ENCODE results near the gene SERPINB2. TPM values are rescaled to one million over a fixed set of nuclear protein-coding genes. Genes with fewer than 3 reads are reported as not detected.

SERPINB2 gene
- total and polyA plus RNA-seq, 2 donors: 2.5 to 11.3 TPM

GRCh38 chr18:63860531-63860930, 27.0 kb upstream of the SERPINB2 start:
- H3K27ac ChIP-seq (ENCODE audit: low read depth in 1 of 2, low read length in 1 of 2): no peak overlapping the region
- H3K9me3 ChIP-seq (ENCODE audit: control insufficient read depth in 2 of 2, insufficient read depth in 1 of 2, low read length in 1 of 2): no peaks in the 10 kb centered on the region
- no peak overlapping the region for H3K4me3 ChIP-seq (ENCODE audit: low read length in 2 of 2)
- H3K27me3 ChIP-seq (ENCODE audit: control insufficient read depth in 2 of 2, insufficient read depth in 1 of 2, low read length in 1 of 2): no peaks in the 10 kb centered on the region
- no peaks in the 10 kb centered on the region for H3K4me1 ChIP-seq (ENCODE audit: control insufficient read depth in 2 of 2, insufficient read depth in 2 of 2, low read length in 2 of 2)
- DNase-seq (ENCODE audit: low read depth in 6 of 9, low spot score in 9 of 9): no peak
- no peaks in the 10 kb centered on the region for H3K36me3 ChIP-seq (ENCODE audit: control insufficient read depth in 2 of 2, insufficient read depth in 2 of 2, low read length in 1 of 2)
- WGBS: 70% methylated on average over 2 of the region's 2 CpGs

DNA sequence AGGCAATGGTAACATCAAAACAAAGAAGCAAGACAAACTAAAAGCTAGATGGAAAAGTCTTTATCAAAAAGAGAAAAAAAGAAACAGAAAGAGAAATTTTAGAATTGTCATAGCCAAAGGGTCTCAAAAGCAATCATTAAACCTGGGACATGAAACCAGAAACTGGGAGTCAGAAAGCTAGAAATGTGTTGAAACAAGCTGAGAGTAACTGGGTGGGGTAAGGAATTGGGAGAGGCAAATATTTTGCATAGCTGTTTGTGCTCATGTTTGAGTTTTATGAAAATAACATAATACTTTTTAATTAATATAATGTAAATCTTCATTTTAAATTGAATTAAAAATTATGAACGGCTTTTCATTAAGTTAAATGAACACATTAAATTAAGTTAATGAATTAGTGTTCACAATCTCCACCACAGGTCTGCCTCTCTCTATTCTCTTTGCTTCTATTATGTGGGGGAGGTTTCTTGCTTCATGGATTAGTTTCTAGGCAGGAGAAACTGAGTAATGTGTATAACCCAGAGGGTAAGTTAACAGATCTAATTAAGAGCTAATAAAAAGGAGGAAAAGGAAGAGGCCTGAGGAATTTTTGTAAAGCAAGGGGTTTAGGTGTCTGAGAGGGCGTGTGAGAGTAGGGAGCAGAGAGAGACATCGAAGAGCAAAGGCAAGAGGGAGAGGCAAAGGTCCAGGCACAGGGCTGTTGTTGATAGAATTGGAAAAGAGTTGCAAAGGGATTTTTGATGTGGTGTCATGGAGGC, 20.0 kb upstream of the SERPINB2 start:
- WGBS: 91% methylated on average over 3 of the region's 3 CpGs
- H3K27ac ChIP-seq (ENCODE audit: low read depth in 1 of 2, low read length in 1 of 2): no peak overlapping the region
- H3K4me3 ChIP-seq (ENCODE audit: low read length in 2 of 2): no peak overlapping the region

GRCh38 chr18:63868546-63868945, 19.0 kb upstream of the SERPINB2 start:
- no peaks in the 10 kb centered on the region for H3K27me3 ChIP-seq (ENCODE audit: control insufficient read depth in 2 of 2, insufficient read depth in 1 of 2, low read length in 1 of 2)
- H3K27ac ChIP-seq (ENCODE audit: low read depth in 1 of 2, low read length in 1 of 2): no peak overlapping the region
- 97% methylated on average over 9 of the region's 9 CpGs for WGBS
- DNase-seq (ENCODE audit: low read depth in 6 of 9, low spot score in 9 of 9): no peak
- no peaks in the 10 kb centered on the region for H3K9me3 ChIP-seq (ENCODE audit: control insufficient read depth in 2 of 2, insufficient read depth in 1 of 2, low read length in 1 of 2)
- H3K4me3 ChIP-seq (ENCODE audit: low read length in 2 of 2): no peak overlapping the region
- H3K4me1 ChIP-seq (ENCODE audit: control insufficient read depth in 2 of 2, insufficient read depth in 2 of 2, low read length in 2 of 2): no peaks in the 10 kb centered on the region
- H3K36me3 ChIP-seq (ENCODE audit: control insufficient read depth in 2 of 2, insufficient read depth in 2 of 2, low read length in 1 of 2): no peaks in the 10 kb centered on the region

More for the DNA sequence above, 20.0 kb upstream of the SERPINB2 start:
- no peak for DNase-seq (ENCODE audit: low read depth in 6 of 9, low spot score in 9 of 9)
- H3K36me3 ChIP-seq (ENCODE audit: control insufficient read depth in 2 of 2, insufficient read depth in 2 of 2, low read length in 1 of 2): no peaks in the 10 kb centered on the region
- no peaks in the 10 kb centered on the region for H3K4me1 ChIP-seq (ENCODE audit: control insufficient read depth in 2 of 2, insufficient read depth in 2 of 2, low read length in 2 of 2)
- H3K9me3 ChIP-seq (ENCODE audit: control insufficient read depth in 2 of 2, insufficient read depth in 1 of 2, low read length in 1 of 2): no peaks in the 10 kb centered on the region
- H3K27me3 ChIP-seq (ENCODE audit: control insufficient read depth in 2 of 2, insufficient read depth in 1 of 2, low read length in 1 of 2): no peaks in the 10 kb centered on the region

DNA sequence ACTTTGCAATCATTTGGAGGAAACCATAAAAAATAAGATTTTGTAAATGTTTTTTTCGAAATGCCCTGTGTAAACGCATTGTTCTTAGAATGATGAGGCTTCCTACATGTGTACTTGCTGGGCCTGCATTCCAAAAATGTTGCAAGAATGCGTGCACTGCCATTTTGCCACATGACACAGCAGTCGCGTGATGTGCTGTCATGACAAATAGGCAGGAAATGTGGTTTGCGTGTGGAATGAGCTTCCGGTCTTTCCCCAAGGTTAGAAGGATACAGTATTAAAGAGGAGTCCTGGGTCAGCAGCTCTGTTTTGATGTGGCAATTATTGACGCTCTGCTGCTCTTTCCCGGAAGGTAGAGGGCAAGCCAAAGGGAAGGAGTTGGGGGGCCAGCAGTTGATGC, 18.1 kb upstream of the SERPINB2 start:
- Histone ChIP-seq H3K27me3 (ENCODE audit: control insufficient read depth in 2 of 2, insufficient read depth in 1 of 2, low read length in 1 of 2) (no peaks in the 10 kb centered on the region), H3K27ac (ENCODE audit: low read depth in 1 of 2, low read length in 1 of 2) (no peak overlapping the region), H3K36me3 (ENCODE audit: control insufficient read depth in 2 of 2, insufficient read depth in 2 of 2, low read length in 1 of 2) (no peaks in the 10 kb centered on the region), H3K9me3 (ENCODE audit: control insufficient read depth in 2 of 2, insufficient read depth in 1 of 2, low read length in 1 of 2) (no peaks in the 10 kb centered on the region), H3K4me3 (ENCODE audit: low read length in 2 of 2) (no peak overlapping the region), H3K4me1 (ENCODE audit: control insufficient read depth in 2 of 2, insufficient read depth in 2 of 2, low read length in 2 of 2) (no peaks in the 10 kb centered on the region)
- no peak for DNase-seq (ENCODE audit: low read depth in 6 of 9, low spot score in 9 of 9)
- 86% methylated on average over 9 of the region's 9 CpGs for WGBS

DNA sequence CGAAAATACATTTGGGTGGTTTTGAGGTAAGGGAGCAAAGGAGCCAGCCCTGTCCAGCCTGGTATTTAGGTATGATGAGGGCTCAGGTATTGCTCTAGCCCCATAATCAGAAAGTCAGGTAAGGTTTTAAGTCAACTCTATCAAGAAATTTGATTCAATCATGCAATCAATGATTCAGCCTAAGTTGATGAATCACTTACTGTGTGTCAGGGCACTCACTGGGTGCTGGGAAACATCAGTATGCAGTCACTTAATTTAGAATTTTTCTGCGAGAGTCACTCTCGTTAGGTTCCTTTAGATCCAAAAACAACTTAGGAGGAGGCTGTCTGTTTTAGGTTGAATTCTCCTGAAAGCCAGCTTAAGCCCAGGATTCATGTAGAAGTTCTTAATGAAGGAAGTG, 17.7 kb upstream of the SERPINB2 start:
- no peak overlapping the region for H3K4me3 ChIP-seq (ENCODE audit: low read length in 2 of 2)
- H3K4me1 ChIP-seq (ENCODE audit: control insufficient read depth in 2 of 2, insufficient read depth in 2 of 2, low read length in 2 of 2): no peaks in the 10 kb centered on the region
- H3K9me3 ChIP-seq (ENCODE audit: control insufficient read depth in 2 of 2, insufficient read depth in 1 of 2, low read length in 1 of 2): no peaks in the 10 kb centered on the region
- 98% methylated on average over 3 of the region's 3 CpGs for WGBS
- no peak for DNase-seq (ENCODE audit: low read depth in 6 of 9, low spot score in 9 of 9)
- H3K27me3 ChIP-seq (ENCODE audit: control insufficient read depth in 2 of 2, insufficient read depth in 1 of 2, low read length in 1 of 2): no peaks in the 10 kb centered on the region
- no peak overlapping the region for H3K27ac ChIP-seq (ENCODE audit: low read depth in 1 of 2, low read length in 1 of 2)
- no peaks in the 10 kb centered on the region for H3K36me3 ChIP-seq (ENCODE audit: control insufficient read depth in 2 of 2, insufficient read depth in 2 of 2, low read length in 1 of 2)

- Histone ChIP-seq H3K4me3 (ENCODE audit: low read length in 2 of 2) (no peak overlapping the region), H3K36me3 (ENCODE audit: control insufficient read depth in 2 of 2, insufficient read depth in 2 of 2, low read length in 1 of 2) (no peaks in the 10 kb centered on the region), H3K9me3 (ENCODE audit: control insufficient read depth in 2 of 2, insufficient read depth in 1 of 2, low read length in 1 of 2) (no peaks in the 10 kb centered on the region), H3K27ac (ENCODE audit: low read depth in 1 of 2, low read length in 1 of 2) (no peak overlapping the region), H3K4me1 (ENCODE audit: control insufficient read depth in 2 of 2, insufficient read depth in 2 of 2, low read length in 2 of 2) (no peaks in the 10 kb centered on the region), H3K27me3 (ENCODE audit: control insufficient read depth in 2 of 2, insufficient read depth in 1 of 2, low read length in 1 of 2) (no peaks in the 10 kb centered on the region)
- DNase-seq (ENCODE audit: low read depth in 6 of 9, low spot score in 9 of 9): no peak
- 84% methylated on average over 1 of the region's 1 CpG for WGBS
Measured at GRCh38 chr18:63871836-63872235, 15.7 kb upstream of the SERPINB2 start.

DNA sequence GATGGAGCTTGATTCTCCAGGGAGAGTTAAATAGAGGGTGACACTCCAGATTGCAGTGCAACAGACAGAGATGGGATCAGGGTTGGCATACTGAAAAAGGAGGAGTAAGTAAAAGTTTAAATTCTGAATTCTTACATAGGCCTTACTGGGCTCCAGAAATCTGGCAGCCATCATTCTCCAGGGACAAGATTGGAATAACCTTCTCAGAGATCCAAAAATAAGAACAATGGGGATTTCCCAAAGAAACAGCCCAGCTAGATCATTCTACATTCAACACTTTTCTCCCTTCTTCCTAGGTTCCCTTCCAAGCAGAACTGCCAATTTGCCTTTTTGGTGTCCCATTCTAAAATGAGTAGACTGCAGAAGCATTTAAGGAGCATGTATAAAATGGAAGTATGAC, 14.9 kb upstream of the SERPINB2 start:
- H3K4me1 ChIP-seq (ENCODE audit: control insufficient read depth in 2 of 2, insufficient read depth in 2 of 2, low read length in 2 of 2): no peaks in the 10 kb centered on the region
- no peak overlapping the region for H3K4me3 ChIP-seq (ENCODE audit: low read length in 2 of 2)
- H3K9me3 ChIP-seq (ENCODE audit: control insufficient read depth in 2 of 2, insufficient read depth in 1 of 2, low read length in 1 of 2): no peaks in the 10 kb centered on the region
- DNase-seq (ENCODE audit: low read depth in 6 of 9, low spot score in 9 of 9): no peak
- no peak overlapping the region for H3K27ac ChIP-seq (ENCODE audit: low read depth in 1 of 2, low read length in 1 of 2)
- H3K27me3 ChIP-seq (ENCODE audit: control insufficient read depth in 2 of 2, insufficient read depth in 1 of 2, low read length in 1 of 2): no peaks in the 10 kb centered on the region
- H3K36me3 ChIP-seq (ENCODE audit: control insufficient read depth in 2 of 2, insufficient read depth in 2 of 2, low read length in 1 of 2): no peaks in the 10 kb centered on the region

- no peaks in the 10 kb centered on the region for H3K36me3 ChIP-seq (ENCODE audit: control insufficient read depth in 2 of 2, insufficient read depth in 2 of 2, low read length in 1 of 2)
- no peaks in the 10 kb centered on the region for H3K4me1 ChIP-seq (ENCODE audit: control insufficient read depth in 2 of 2, insufficient read depth in 2 of 2, low read length in 2 of 2)
- WGBS: 90% methylated on average over 3 of the region's 3 CpGs
- H3K27ac ChIP-seq (ENCODE audit: low read depth in 1 of 2, low read length in 1 of 2): no peak overlapping the region
- no peak overlapping the region for H3K4me3 ChIP-seq (ENCODE audit: low read length in 2 of 2)
- DNase-seq (ENCODE audit: low read depth in 6 of 9, low spot score in 9 of 9): no peak
- H3K9me3 ChIP-seq (ENCODE audit: control insufficient read depth in 2 of 2, insufficient read depth in 1 of 2, low read length in 1 of 2): no peaks in the 10 kb centered on the region
- no peaks in the 10 kb centered on the region for H3K27me3 ChIP-seq (ENCODE audit: control insufficient read depth in 2 of 2, insufficient read depth in 1 of 2, low read length in 1 of 2)
Measured at GRCh38 chr18:63878343-63878742, 9.2 kb upstream of the SERPINB2 start.

- Histone ChIP-seq H3K9me3 (ENCODE audit: control insufficient read depth in 2 of 2, insufficient read depth in 1 of 2, low read length in 1 of 2) (no peaks in the 10 kb centered on the region), H3K4me1 (ENCODE audit: control insufficient read depth in 2 of 2, insufficient read depth in 2 of 2, low read length in 2 of 2) (no peaks in the 10 kb centered on the region), H3K4me3 (ENCODE audit: low read length in 2 of 2) (no peak overlapping the region), H3K27me3 (ENCODE audit: control insufficient read depth in 2 of 2, insufficient read depth in 1 of 2, low read length in 1 of 2) (no peaks in the 10 kb centered on the region), H3K27ac (ENCODE audit: low read depth in 1 of 2, low read length in 1 of 2) (no peak overlapping the region), H3K36me3 (ENCODE audit: control insufficient read depth in 2 of 2, insufficient read depth in 2 of 2, low read length in 1 of 2) (no peaks in the 10 kb centered on the region)
- 94% methylated on average over 4 of the region's 4 CpGs for WGBS
- DNase-seq (ENCODE audit: low read depth in 6 of 9, low spot score in 9 of 9): no peak
Measured at GRCh38 chr18:63878925-63879324, 8.6 kb upstream of the SERPINB2 start.

All from thymus (tissue), 11 donors.